SHP77 treated with DMSO at 0.1 percent for 48 hours (cell line): ENCODE measurements around the gene BICRAL.
"Not testable (repeated sequence)": the region's sequence is repeated elsewhere in the genome, so short reads cannot be mapped to it uniquely, and the experiment has no call there.

Experiments used
- DNase-seq: peaks from one replicate; lab custom pipeline; 2025; lab: John Stamatoyannopoulos, UW

The BICRAL gene

GRCh38 chr6:42894041-42894828, 112.4 kb downstream of the BICRAL start:
- DNase-seq, result not testable (repeated sequence)

- no peak for DNase-seq
Observed at GRCh38 chr6:42896178-42896719, 114.4 kb downstream of the BICRAL start.

GRCh38 chr6:42898891-42899361, 117.1 kb downstream of the BICRAL start:
- peak; percentile 58 for DNase-seq

GRCh38 chr6:42899871-42900270, 118.0 kb downstream of the BICRAL start:
- no peak for DNase-seq

GRCh38 chr6:42901538-42901957, 119.7 kb downstream of the BICRAL start:
- peak; percentile 97 for DNase-seq

- DNase-seq, result not testable (repeated sequence)
Observed at GRCh38 chr6:42902429-42903263, 120.8 kb downstream of the BICRAL start.

GRCh38 chr6:42904467-42904866, 122.6 kb downstream of the BICRAL start:
- DNase-seq, result no peak

GRCh38 chr6:42907336-42907735, 125.5 kb downstream of the BICRAL start:
- DNase-seq, result no peak

- no peak for DNase-seq
Observed at GRCh38 chr6:42909835-42910234, 128.0 kb downstream of the BICRAL start.

GRCh38 chr6:42911171-42912021, 129.5 kb downstream of the BICRAL start:
- DNase-seq, result no peak

GRCh38 chr6:42914546-42914945, 132.7 kb downstream of the BICRAL start:
- no peak for DNase-seq

GRCh38 chr6:42915732-42916131, 133.9 kb downstream of the BICRAL start, which contains the start of gene PTCRA:
Gene PTCRA (plus strand): TSS chr6:42916053. CDS start chr6:42916070, 17 bp downstream.
- no peak for DNase-seq

- no peak for DNase-seq
Observed at GRCh38 chr6:42916288-42916687, 134.4 kb downstream of the BICRAL start.
